Measurements from ENCODE around the gene FOXN3.

GRCh38 chr14:89298056-89298834 lies 118.8 kb downstream of the FOXN3 start:
- TF ChIP-seq CTCF (IDR thresholded peaks at IDR 0.05), result no peak
- no peak for TF ChIP-seq RAD21 (IDR thresholded peaks at IDR 0.05; ENCODE audit: low read length)
- no peak for TF ChIP-seq REST (IDR thresholded peaks at IDR 0.05; ENCODE audit: low read depth, low read length)
- TF ChIP-seq NRF1 (IDR thresholded peaks at IDR 0.05; ENCODE audit: low read depth, low read length), result no peak
- TF ChIP-seq NFIC (IDR thresholded peaks at IDR 0.05; ENCODE audit: borderline replicate concordance), result no peak

All from SK-N-SH (cell line).